H1 (cell line): ENCODE measurements around the gene SCN2A. TPM values are rescaled to one million over a fixed set of nuclear protein-coding genes. Genes with fewer than 3 reads are reported as not detected.

Experiments
- CTCF ChIA-PET: fragments of 300-600 bp; sonication (Branson Sonifier 250); formaldehyde crosslinking; loops from one replicate; lab custom pipeline; 2021; ENCODE audit not compliant: partially characterized antibody; lab: Charles Lee
- POLR2A ChIA-PET: fragments of 300-600 bp; sonication (Branson Sonifier 250); formaldehyde crosslinking; loops from one replicate; lab custom pipeline; 2021; ENCODE audit warnings: inconsistent platforms; ENCODE audit not compliant: partially characterized antibody; lab: Charles Lee
- DNase-seq, 2 experiments: peaks; one replicate each; pipeline versions ENCODE4 v3.0.0 to v3.0.0-alpha.2; 2010 to 2022; ENCODE audit warnings: low spot score in 2 of 2, low read depth in 1 of 2, mixed read lengths in 1 of 2
- FAIRE-seq: peaks from 2 replicates; lab custom pipeline; 2011; peaks lifted over from hg19 to GRCh38; lab: Jason Lieb, UNC
- H2AFZ ChIP-seq: 2 replicates; pipeline ENCODE4 v1.8.1; 2012; ENCODE audit warnings: low read length, inconsistent platforms
- H2AK5ac ChIP-seq: 2 replicates; pipeline ENCODE4 v1.6.1; 2013; ENCODE audit warnings: low read depth, low read length
- H2BK120ac ChIP-seq: replicated peaks from 2 replicates; pipeline ENCODE3; 2013; ENCODE audit warnings: low read depth, low read length, inconsistent platforms
- H2BK12ac ChIP-seq: 2 replicates; pipeline ENCODE4 v1.6.1; 2013; ENCODE audit warnings: low read depth, low read length
- H2BK15ac ChIP-seq: 2 replicates; pipeline ENCODE4 v1.6.1; 2013; ENCODE audit warnings: low read length
- H2BK20ac ChIP-seq: 2 replicates; pipeline ENCODE4 v1.6.1; 2013; ENCODE audit warnings: low read length
- H2BK5ac ChIP-seq: 2 replicates; pipeline ENCODE4 v1.6.1; 2013; ENCODE audit warnings: low read depth, low read length
- H3K14ac ChIP-seq: 2 replicates; pipeline ENCODE4 v1.6.1; 2013; ENCODE audit warnings: inconsistent platforms; ENCODE audit not compliant: insufficient read length
- H3K18ac ChIP-seq: 2 replicates; pipeline ENCODE4 v1.6.1; 2013; ENCODE audit warnings: low read length; ENCODE audit errors: extremely low read depth
- H3K23ac ChIP-seq: 2 replicates; pipeline ENCODE4 v1.6.1; 2013; ENCODE audit warnings: inconsistent platforms; ENCODE audit not compliant: insufficient read length
- H3K23me2 ChIP-seq: 2 replicates; pipeline ENCODE4 v1.6.1; 2013; ENCODE audit warnings: low read depth, low read length
- H3K27ac ChIP-seq: 2 replicates; pipeline ENCODE4 v1.6.1; 2011; ENCODE audit warnings: low read depth, low read length, inconsistent platforms
- H3K27me3 ChIP-seq, 4 experiments: replicated peaks in 1 of 4; 1 replicate in 1 of 4; 2 replicates in 3 of 4; pipeline versions ENCODE4 v1.6.1 to v1.8.1; 2011 to 2013; ENCODE audit warnings: low read length in 3 of 4, mild to moderate bottlenecking in 3 of 4, inconsistent platforms in 2 of 4, mixed read lengths in 2 of 4, moderate library complexity in 1 of 4; ENCODE audit not compliant: control insufficient read depth in 3 of 4, insufficient read depth in 3 of 4; ENCODE audit errors: extremely low read depth in 1 of 4
- H3K36me3 ChIP-seq, 4 experiments: 2 replicates each; pipeline versions ENCODE4 v1.6.1 to v1.8.1; 2011 to 2013; ENCODE audit warnings: mild to moderate bottlenecking in 4 of 4, low read length in 3 of 4, moderate library complexity in 2 of 4, control low read depth in 1 of 4, inconsistent platforms in 1 of 4; ENCODE audit not compliant: insufficient read depth in 4 of 4, control insufficient read depth in 2 of 4
- H3K4ac ChIP-seq: replicated peaks from 2 replicates; pipeline ENCODE3; 2013; ENCODE audit warnings: low read length, low read depth, mixed read lengths, inconsistent platforms; ENCODE audit not compliant: insufficient read length
- H3K4me1 ChIP-seq, 4 experiments: replicated peaks in 1 of 4; 1 replicate in 1 of 4; 2 replicates in 3 of 4; pipeline versions ENCODE4 v1.6.1 to v1.8.1; 2011 to 2013; ENCODE audit warnings: low read length in 3 of 4, inconsistent platforms in 2 of 4, mixed read lengths in 1 of 4; ENCODE audit not compliant: insufficient read depth in 4 of 4, control insufficient read depth in 3 of 4
- H3K4me2 ChIP-seq, 2 experiments: 2 replicates each; pipeline versions ENCODE4 v1.6.1 to v1.8.1; 2011 to 2013; ENCODE audit warnings: low read depth in 2 of 2, low read length in 2 of 2, control low read depth in 1 of 2, inconsistent platforms in 1 of 2, mild to moderate bottlenecking in 1 of 2; ENCODE audit not compliant: insufficient read depth in 1 of 2
- H3K4me3 ChIP-seq, 4 experiments: fragments of 200-600, 300-600 bp in 1 of 4; sonication (generic), shearing (Covaris generic), sonication (Bioruptor Twin) in 1 of 4; 2 replicates each; pipeline versions ENCODE4 v1.5.1 to v1.8.1; 2011 to 2016; ENCODE audit warnings: low read length in 4 of 4, low read depth in 3 of 4, control low read depth in 2 of 4, inconsistent platforms in 2 of 4, mild to moderate bottlenecking in 2 of 4, mixed read lengths in 1 of 4, moderate library complexity in 1 of 4; ENCODE audit not compliant: insufficient read depth in 2 of 4; ENCODE audit errors: extremely low read depth in 1 of 4
- H3K56ac ChIP-seq: replicated peaks from 2 replicates; pipeline ENCODE3; 2013; ENCODE audit warnings: low read depth, mild to moderate bottlenecking, mixed read lengths, low read length, inconsistent platforms; ENCODE audit not compliant: insufficient read length
- H3K79me1 ChIP-seq: 2 replicates; pipeline ENCODE4 v1.6.1; 2013; ENCODE audit warnings: low read depth, low read length, control low read depth
- H3K79me2 ChIP-seq, 2 experiments: 2 replicates each; pipeline versions ENCODE4 v1.6.1 to v1.8.1; 2012 to 2013; ENCODE audit warnings: low read length in 2 of 2, mild to moderate bottlenecking in 2 of 2, inconsistent platforms in 1 of 2; ENCODE audit not compliant: insufficient read depth in 2 of 2, control insufficient read depth in 1 of 2
- H3K9ac ChIP-seq, 4 experiments: replicated peaks in 1 of 4; 1 replicate in 1 of 4; 2 replicates in 3 of 4; pipeline versions ENCODE4 v1.6.1 to v1.8.1; 2011 to 2013; ENCODE audit warnings: low read depth in 3 of 4, low read length in 3 of 4, control low read depth in 2 of 4, mild to moderate bottlenecking in 2 of 4, moderate library complexity in 2 of 4, inconsistent platforms in 1 of 4; ENCODE audit errors: extremely low read depth in 1 of 4
- H3K9me3 ChIP-seq, 2 experiments: 2 replicates each; pipeline versions ENCODE4 v1.6.1 to v1.8.1; 2012 to 2013; ENCODE audit warnings: mild to moderate bottlenecking in 2 of 2, moderate library complexity in 2 of 2, control low read depth in 1 of 2, inconsistent platforms in 1 of 2, low read depth in 1 of 2, low read length in 1 of 2, mixed read lengths in 1 of 2; ENCODE audit not compliant: insufficient read depth in 2 of 2
- H4K20me1 ChIP-seq, 2 experiments: replicated peaks in 1 of 2; 2 replicates each; pipeline versions ENCODE3 to v1.8.1; 2011 to 2013; ENCODE audit warnings: inconsistent platforms in 2 of 2, low read length in 2 of 2, mild to moderate bottlenecking in 1 of 2; ENCODE audit not compliant: insufficient read depth in 2 of 2, control insufficient read depth in 1 of 2
- H4K5ac ChIP-seq: 2 replicates; pipeline ENCODE4 v1.6.1; 2013; ENCODE audit warnings: low read length, low read depth, mixed read lengths, inconsistent platforms; ENCODE audit not compliant: insufficient read length
- H4K8ac ChIP-seq: 2 replicates; pipeline ENCODE4 v1.8.0; 2013; ENCODE audit warnings: mild to moderate bottlenecking, moderate library complexity, low read length, inconsistent platforms; ENCODE audit not compliant: insufficient read depth; ENCODE audit errors: extremely low read depth
- H4K91ac ChIP-seq: replicated peaks from 2 replicates; pipeline ENCODE3; 2013; ENCODE audit warnings: low read length, mixed read lengths, inconsistent platforms; ENCODE audit not compliant: insufficient read length
- CTBP2 ChIP-seq: IDR thresholded peaks from 2 replicates; pipeline ENCODE4 v1.7.0; 2011; ENCODE audit warnings: borderline replicate concordance, mild to moderate bottlenecking, moderate library complexity, mixed read lengths, low read length; ENCODE audit not compliant: insufficient read depth, insufficient read length
- JUN ChIP-seq: IDR thresholded peaks from 2 replicates; pipeline ENCODE4 v1.6.1; 2011; ENCODE audit warnings: low read depth, mild to moderate bottlenecking, improper control_type of control experiment, low read length
- WGBS, 2 experiments: shearing (Covaris generic) in 1 of 2; methylation state at CpG; one replicate each; pipeline versions ENCODE4 v1.1.6 to v1.1.7; 2013 to 2015; ENCODE audit warnings: low lambda C conversion rate in 2 of 2, mixed read lengths in 2 of 2, inconsistent platforms in 1 of 2, low coverage in 1 of 2, missing lambda C conversion rate in 1 of 2; ENCODE audit not compliant: insufficient replicate concordance in 2 of 2, insufficient coverage in 1 of 2, insufficient read length in 1 of 2; ENCODE audit errors: extremely low coverage in 1 of 2, missing lambda C conversion rate in 1 of 2; 5-methylcytosine and 5-hydroxymethylcytosine counted together
- polyA plus RNA-seq, 7 experiments: library from polyadenylated mRNA; depleted of rRNA in 3 of 7; stranded (reverse) in 5 of 7; unstranded in 2 of 7; fragments of >200 nt in 5 of 7; fragments of 200-250 nt in 2 of 7; gene quantifications; 1 replicate in 5 of 7; 2 replicates in 1 of 7; 4 replicates in 1 of 7; pipeline versions ENCODE4 v1.2.1 to v1.2.3, GENCODE V29; 2011 to 2013; ENCODE audit warnings: missing spikeins in 2 of 7, mixed read lengths in 2 of 7
- total RNA-seq: library from RNA; stranded (reverse); fragmentation: NEBNext Ultra II Directional; extraction: Animal tissue kit (Norgen Biotek cat#: 25700); gene quantifications from 2 replicates; pipeline ENCODE4 v1.2.1, GENCODE V29; 2021

SCN2A gene
- total and polyA plus RNA-seq, 2 of the 8 experiments (the other 6 are each of a cell fraction or from before 2014, with no cell fraction given) = 0.18 to 1.1 TPM

- no peak overlapping the region for H2BK20ac ChIP-seq
- H3K4me3 ChIP-seq = no peak overlapping the region
- POLR2A ChIA-PET = no interaction called here
- H3K4me1 ChIP-seq = peaks cover 0 to 2% (median 0%) of the 10 kb centered on the region in 4 experiments; a peak in 1 of 7 replicates
- H3K56ac ChIP-seq = no peak overlapping the region
- no peaks in the 10 kb centered on the region for H3K27me3 ChIP-seq
- no peak overlapping the region for H3K9ac ChIP-seq
- no peak overlapping the region for H4K91ac ChIP-seq
- H3K9me3 ChIP-seq = no peaks in the 10 kb centered on the region
- no peaks in the 10 kb centered on the region for H3K23me2 ChIP-seq
- H2AFZ ChIP-seq = peak overlapping the region; percentile 8; the same call in 1 of the 2 replicates
- H3K4ac ChIP-seq = no peak overlapping the region
- H2BK15ac ChIP-seq = no peak overlapping the region
- H3K18ac ChIP-seq = no peak overlapping the region
- no peak overlapping the region for H2BK12ac ChIP-seq
- CTCF ChIA-PET = interaction anchor here (0.5 to 1.2 kb wide), 2 partner anchors 160 to 176 kb away, joined by 4 to 5 read pairs; no protein-coding TSS in a partner anchor
- H3K36me3 ChIP-seq = no peaks in the 10 kb centered on the region; a peak in 1 of 8 replicates
- H4K20me1 ChIP-seq = no peaks in the 10 kb centered on the region
- H2AK5ac ChIP-seq = no peak overlapping the region
- H3K23ac ChIP-seq = no peak overlapping the region
- H4K8ac ChIP-seq = no peak overlapping the region
- WGBS, 2 experiments = 88% methylated on average over 4 of the region's 4 CpGs; no CpG with 5 or more reads in 1 of the 2 experiments
- no peaks in the 10 kb centered on the region for H3K79me2 ChIP-seq
- no peak overlapping the region for H4K5ac ChIP-seq
- DNase-seq = no peak
- no peak overlapping the region for H3K27ac ChIP-seq
- no peak for FAIRE-seq
- TF ChIP-seq JUN (no peak), CTBP2 (no peak)
- H3K14ac ChIP-seq = no peak overlapping the region
- no peak overlapping the region for H3K4me2 ChIP-seq
- H2BK5ac ChIP-seq = no peak overlapping the region
- no peak overlapping the region for H2BK120ac ChIP-seq
- H3K79me1 ChIP-seq = no peaks in the 10 kb centered on the region
These were observed 45.9 kb upstream of the SCN2A start for GRCh38 chr2:165193178-165193777.
